Common myeloid progenitor, CD34-positive (primary cell): ENCODE results near the gene CYP1B1.

Source experiments
- CTCF ChIA-PET: fragments of 350-600 bp; sonication (Branson Sonifier 250); formaldehyde crosslinking; loops from one replicate; lab custom pipeline; 2021; ENCODE audit warnings: antibody characterized with exemption; lab: Charles Lee
- POLR2A ChIA-PET: fragments of 350-600 bp; sonication (Branson Sonifier 250); formaldehyde crosslinking; loops from one replicate; lab custom pipeline; 2021; ENCODE audit warnings: antibody characterized with exemption; lab: Charles Lee
- DNase-seq, 3 donors: peaks; one replicate each; pipeline versions ENCODE4 v3.0.0 to v3.0.0-alpha.2; 2013
- H3K27ac ChIP-seq, 2 experiments: 1 replicate in 1 of 2; 2 replicates in 1 of 2; pipeline ENCODE4 v1.7.0; 2013; ENCODE audit warnings: inconsistent platforms in 2 of 2, low read length in 2 of 2, mild to moderate bottlenecking in 2 of 2, low read depth in 1 of 2, moderate library complexity in 1 of 2; ENCODE audit not compliant: severe bottlenecking in 2 of 2, insufficient read depth in 1 of 2, poor library complexity in 1 of 2
- H3K27me3 ChIP-seq, 5 experiments: replicated peaks in 2 of 5; 1 replicate in 3 of 5; 2 replicates in 2 of 5; pipeline versions ENCODE4 v1.6.1 to v1.7.0; 2013; ENCODE audit warnings: low read length in 4 of 5, mild to moderate bottlenecking in 2 of 5, moderate library complexity in 2 of 5, inconsistent platforms in 1 of 5; ENCODE audit not compliant: insufficient read depth in 5 of 5, control insufficient read depth in 4 of 5
- H3K36me3 ChIP-seq, 4 experiments: 1 replicate in 2 of 4; 2 replicates in 2 of 4; pipeline versions ENCODE4 v1.6.1 to v1.7.0; 2013; ENCODE audit warnings: low read length in 3 of 4, control low read depth in 1 of 4, mild to moderate bottlenecking in 1 of 4; ENCODE audit not compliant: control insufficient read depth in 4 of 4, insufficient read depth in 4 of 4
- H3K4me1 ChIP-seq, 4 experiments: 1 replicate in 3 of 4; 2 replicates in 1 of 4; pipeline versions ENCODE4 v1.6.1 to v1.7.1; 2013; ENCODE audit warnings: low read length in 3 of 4, mild to moderate bottlenecking in 3 of 4, control low read depth in 1 of 4, inconsistent platforms in 1 of 4, moderate library complexity in 1 of 4; ENCODE audit not compliant: control insufficient read depth in 4 of 4, insufficient read depth in 4 of 4; ENCODE audit errors: control extremely low read depth in 1 of 4
- H3K4me3 ChIP-seq, 7 experiments: 1 replicate in 4 of 7; 2 replicates in 3 of 7; pipeline versions ENCODE4 v1.5.1 to v1.7.0; 2013; ENCODE audit warnings: mild to moderate bottlenecking in 7 of 7, low read length in 6 of 7, moderate library complexity in 6 of 7, inconsistent platforms in 2 of 7, low read depth in 2 of 7, control low read depth in 1 of 7; ENCODE audit not compliant: insufficient read depth in 4 of 7, control insufficient read depth in 1 of 7; ENCODE audit errors: extremely low read depth in 1 of 7
- H3K9me3 ChIP-seq, 5 experiments: 1 replicate in 4 of 5; 2 replicates in 1 of 5; pipeline versions ENCODE4 v1.6.1 to v1.7.1; 2013; ENCODE audit warnings: low read length in 4 of 5, mild to moderate bottlenecking in 2 of 5, inconsistent platforms in 1 of 5, low read depth in 1 of 5, moderate library complexity in 1 of 5; ENCODE audit not compliant: control insufficient read depth in 4 of 5, insufficient read depth in 2 of 5; ENCODE audit errors: control extremely low read depth in 1 of 5
- WGBS: methylation state at CpG from one replicate; pipeline ENCODE4 v1.1.5; 2013; ENCODE audit not compliant: insufficient coverage; 5-methylcytosine and 5-hydroxymethylcytosine counted together

The CYP1B1 gene

GRCh38 chr2:38108907-38109731 is 33.2 kb upstream of the CYP1B1 start:
- Histone ChIP-seq H3K27ac (no peak overlapping the region), H3K36me3 (no peaks in the 10 kb centered on the region), H3K9me3 (peaks cover 0 to 5% (median 0%) of the 10 kb centered on the region in 5 experiments), H3K4me1 (peaks cover 0 to 31% (median 4%) of the 10 kb centered on the region in 4 experiments), H3K4me3 (no peak overlapping the region), H3K27me3 (peaks cover 0 to 10% (median 0%) of the 10 kb centered on the region in 5 experiments)
- POLR2A ChIA-PET = no interaction called here
- 96% methylated on average over 6 of the region's 11 CpGs for WGBS
- DNase-seq = no peak
- CTCF ChIA-PET = interaction anchor here (0.8 to 1.4 kb wide), 2 partner anchors 14 to 32 kb away, joined by 3 to 7 read pairs; no protein-coding TSS in a partner anchor

GRCh38 chr2:38107738-38108410 is 31.9 kb upstream of the CYP1B1 start:
- 92% methylated on average over 14 of the region's 17 CpGs for WGBS

GRCh38 chr2:38106405-38107094 is 30.6 kb upstream of the CYP1B1 start:
- CTCF ChIA-PET = interaction anchor here (0.6 to 0.7 kb wide), 2 partner anchors 9 to 32 kb away, joined by 3 read pairs; no protein-coding TSS in a partner anchor
- H3K4me3 ChIP-seq = no peak overlapping the region
- no peak overlapping the region for H3K27ac ChIP-seq
- POLR2A ChIA-PET = no interaction called here
- H3K4me1 ChIP-seq = peaks cover 0 to 22% (median 4%) of the 10 kb centered on the region in 4 experiments
- H3K36me3 ChIP-seq = no peaks in the 10 kb centered on the region
- H3K27me3 ChIP-seq = peaks cover 0 to 17% (median 2%) of the 10 kb centered on the region in 5 experiments
- peaks cover 0 to 12% (median 0%) of the 10 kb centered on the region in 5 experiments for H3K9me3 ChIP-seq
- WGBS = 58% methylated on average over 5 of the region's 7 CpGs
- peak in 2 of 3 donors; percentile 41 to 48 for DNase-seq

More at GRCh38 chr2:38107738-38108410, 31.9 kb upstream of the CYP1B1 start:
- POLR2A ChIA-PET = no interaction called here
- no peaks in the 10 kb centered on the region for H3K36me3 ChIP-seq
- peaks cover 0 to 12% (median 0%) of the 10 kb centered on the region in 5 experiments for H3K9me3 ChIP-seq
- H3K27ac ChIP-seq = no peak overlapping the region
- DNase-seq = no peak
- CTCF ChIA-PET = no interaction called here
- H3K27me3 ChIP-seq = peaks cover 0 to 10% (median 0%) of the 10 kb centered on the region in 5 experiments
- H3K4me3 ChIP-seq = no peak overlapping the region
- peaks cover 0 to 23% (median 4%) of the 10 kb centered on the region in 4 experiments for H3K4me1 ChIP-seq

- H3K27me3 ChIP-seq = peaks cover 0 to 22% (median 4%) of the 10 kb centered on the region in 5 experiments
- peaks cover 0 to 12% (median 0%) of the 10 kb centered on the region in 5 experiments for H3K9me3 ChIP-seq
- CTCF ChIA-PET = interaction anchor here (0.6 to 0.7 kb wide), 2 partner anchors 10 to 31 kb away, joined by 3 to 4 read pairs; no protein-coding TSS in a partner anchor
- peaks cover 0 to 22% (median 4%) of the 10 kb centered on the region in 4 experiments for H3K4me1 ChIP-seq
- H3K36me3 ChIP-seq = no peaks in the 10 kb centered on the region
- H3K27ac ChIP-seq = no peak overlapping the region
- POLR2A ChIA-PET = no interaction called here
- no peak overlapping the region for H3K4me3 ChIP-seq
- WGBS = 93% methylated on average over 6 of the region's 7 CpGs
- DNase-seq = no peak
These were observed 30.0 kb upstream of the CYP1B1 start for GRCh38 chr2:38105922-38106321.

- no peaks in the 10 kb centered on the region for H3K36me3 ChIP-seq
- no peak for DNase-seq
- 100% methylated on average over 3 of the region's 3 CpGs for WGBS
- no peak overlapping the region for H3K4me3 ChIP-seq
- H3K27ac ChIP-seq = no peak overlapping the region
- ChIA-PET CTCF (interaction anchor here (1.0 kb wide), 1 partner anchor 29 kb away, joined by 3 read pairs; the partner anchor contains the start of gene CYP1B1), POLR2A (no interaction called here)
- H3K27me3 ChIP-seq = peaks cover 0 to 27% (median 12%) of the 10 kb centered on the region in 5 experiments
- H3K4me1 ChIP-seq = peaks cover 0 to 30% (median 4%) of the 10 kb centered on the region in 4 experiments
- H3K9me3 ChIP-seq = peaks cover 0 to 12% (median 0%) of the 10 kb centered on the region in 5 experiments
These were observed 28.6 kb upstream of the CYP1B1 start for GRCh38 chr2:38104598-38104997.

GRCh38 chr2:38100328-38100727 is 24.4 kb upstream of the CYP1B1 start:
- no peak overlapping the region for H3K27ac ChIP-seq
- DNase-seq = no peak
- peaks cover 0 to 12% (median 0%) of the 10 kb centered on the region in 5 experiments for H3K9me3 ChIP-seq
- 48% methylated on average over 2 of the region's 3 CpGs for WGBS
- POLR2A ChIA-PET = no interaction called here
- peaks cover 0 to 50% (median 12%) of the 10 kb centered on the region in 4 experiments for H3K4me1 ChIP-seq
- CTCF ChIA-PET = no interaction called here
- H3K27me3 ChIP-seq = peaks cover 0 to 61% (median 37%) of the 10 kb centered on the region in 5 experiments
- H3K4me3 ChIP-seq = no peak overlapping the region
- H3K36me3 ChIP-seq = no peaks in the 10 kb centered on the region
